Measurements from ENCODE around the gene GTF3C4. TPM values are rescaled to one million over a fixed set of nuclear protein-coding genes. Genes with fewer than 3 reads are reported as not detected.

Gene GTF3C4
- total RNA-seq, 1 experiment from 2014 or later: 25.1 TPM

- no peak for DNase-seq (ENCODE audit: low read depth, low spot score)
- BruUV-seq (replicated peaks): no TSS peak
- intact Hi-C loops (cut with micrococcal nuclease; ENCODE audit: unreplicated experiment): no loop called here
Observed at GRCh38 chr9:132634327-132634726, 35.9 kb upstream of the GTF3C4 start.

GRCh38 chr9:132637351-132637750 lies 32.9 kb upstream of the GTF3C4 start:
- H3K4me3 ChIP-seq (ENCODE audit: low read depth in 2 of 2, low read length in 2 of 2): no peak overlapping the region
- ChIA-PET CTCF (no interaction called here), POLR2A (no interaction called here)
- DNase-seq (ENCODE audit: low read depth, low spot score): no peak
- H3K4me1 ChIP-seq (ENCODE audit: control insufficient read depth, insufficient read depth, low read length): no peaks in the 10 kb centered on the region
- BruUV-seq (replicated peaks): no TSS peak
- ATAC-seq: no peak
- in situ Hi-C loops (cut with HindIII; ENCODE audit: low pct_unique_long_range_greater_than_20kb, low sequenced_read_pairs) (no loop called here), intact Hi-C loops (cut with micrococcal nuclease; ENCODE audit: unreplicated experiment) (no loop called here)
- no peak for TF ChIP-seq CTCF (IDR thresholded peaks at IDR 0.05)
- TF ChIP-seq SIN3A (IDR thresholded peaks at IDR 0.05; ENCODE audit: borderline replicate concordance, insufficient read depth, low read depth, low read length): no peak
- TF ChIP-seq TCF7L2 (IDR thresholded peaks at IDR 0.05; ENCODE audit: low read depth, low read length): no peak
- no peak for TF ChIP-seq REST (IDR thresholded peaks at IDR 0.05; ENCODE audit: insufficient read depth in 1 of 2, low read depth in 2 of 2, low read length in 1 of 2)
- TF ChIP-seq POLR2AphosphoS5 (IDR thresholded peaks at IDR 0.05; ENCODE audit: low read depth, low read length): no peak
- no peaks in the 10 kb centered on the region for H3K27me3 ChIP-seq (ENCODE audit: control insufficient read depth, insufficient read depth, low read length)
- no peak overlapping the region for H3K27ac ChIP-seq (ENCODE audit: low read length)
- H3K36me3 ChIP-seq (ENCODE audit: control insufficient read depth, insufficient read depth, low read length): peaks cover 7% of the 10 kb centered on the region
- H3K9me3 ChIP-seq (ENCODE audit: control insufficient read depth, insufficient read depth, low read depth, low read length): no peaks in the 10 kb centered on the region

More at GRCh38 chr9:132634327-132634726, 35.9 kb upstream of the GTF3C4 start:
- Histone ChIP-seq H3K4me1 (ENCODE audit: control insufficient read depth, insufficient read depth, low read length) (no peaks in the 10 kb centered on the region), H3K27ac (ENCODE audit: low read length) (no peak overlapping the region), H3K9me3 (ENCODE audit: control insufficient read depth, insufficient read depth, low read depth, low read length) (no peaks in the 10 kb centered on the region), H3K4me3 (ENCODE audit: low read depth in 2 of 2, low read length in 2 of 2) (no peak overlapping the region), H3K36me3 (ENCODE audit: control insufficient read depth, insufficient read depth, low read length) (peaks cover 3% of the 10 kb centered on the region), H3K27me3 (ENCODE audit: control insufficient read depth, insufficient read depth, low read length) (no peaks in the 10 kb centered on the region)
- ChIA-PET POLR2A (no interaction called here), CTCF (no interaction called here)
- in situ Hi-C loops (cut with HindIII; ENCODE audit: low pct_unique_long_range_greater_than_20kb, low sequenced_read_pairs): no loop called here
- no peak for TF ChIP-seq REST (IDR thresholded peaks at IDR 0.05; ENCODE audit: insufficient read depth in 1 of 2, low read depth in 2 of 2, low read length in 1 of 2)
- TF ChIP-seq SIN3A (IDR thresholded peaks at IDR 0.05; ENCODE audit: borderline replicate concordance, insufficient read depth, low read depth, low read length): no peak
- no peak for TF ChIP-seq CTCF (IDR thresholded peaks at IDR 0.05)
- TF ChIP-seq TCF7L2 (IDR thresholded peaks at IDR 0.05; ENCODE audit: low read depth, low read length): no peak
- TF ChIP-seq POLR2AphosphoS5 (IDR thresholded peaks at IDR 0.05; ENCODE audit: low read depth, low read length): no peak
- ATAC-seq: no peak

Measured in Panc1 (cell line).